Activated CD8-positive, alpha-beta T cell treated with anti-CD3 and anti-CD28 coated beads, Interleukin-2, amount 10 ng/mL, durations not matched to agents 7 days and 5 days (primary cell): ENCODE results near the gene PACC1. TPM values are rescaled to one million over a fixed set of nuclear protein-coding genes. Genes with fewer than 3 reads are reported as not detected.

Source experiments
- ATAC-seq: fragments of 150-1000 bp; cut with Tn5 transposase; one replicate; pipeline ENCODE4 v1.10.0; 2021; ENCODE audit warnings: moderate library complexity
- CTCF ChIA-PET: fragments of 350-600 bp; sonication (Branson Sonifier 250); formaldehyde crosslinking; loops from one replicate; lab custom pipeline; 2021; ENCODE audit warnings: antibody characterized with exemption; lab: Charles Lee
- POLR2A ChIA-PET: fragments of 350-600 bp; sonication (Branson Sonifier 250); formaldehyde crosslinking; loops from one replicate; lab custom pipeline; 2021; ENCODE audit warnings: antibody characterized with exemption; lab: Charles Lee
- DNase-seq: peaks from one replicate; pipeline ENCODE4 v3.0.0-alpha.2; 2020
- H3K27ac Mint-ChIP-seq: one replicate; pipeline ENCODE4 v1.8.0; 2021; ENCODE audit warnings: mild to moderate bottlenecking, mixed read lengths
- H3K27me3 Mint-ChIP-seq: one replicate; pipeline ENCODE4 v1.8.0; 2021; ENCODE audit warnings: low read depth, mixed read lengths
- H3K36me3 Mint-ChIP-seq: one replicate; pipeline ENCODE4 v1.8.0; 2021; ENCODE audit warnings: low read depth, mixed read lengths
- H3K4me1 Mint-ChIP-seq: one replicate; pipeline ENCODE4 v1.8.0; 2021; ENCODE audit warnings: low read depth, mixed read lengths
- H3K4me3 Mint-ChIP-seq: one replicate; pipeline ENCODE4 v1.8.0; 2021; ENCODE audit warnings: mild to moderate bottlenecking, mixed read lengths
- H3K9me3 Mint-ChIP-seq: one replicate; pipeline ENCODE4 v1.8.0; 2022; ENCODE audit warnings: mixed read lengths; ENCODE audit not compliant: insufficient read depth
- total RNA-seq, 2 experiments: library from RNA; stranded (reverse); gene quantifications; one replicate each; pipeline ENCODE4 v1.2.3, GENCODE V29; 2021

Gene PACC1
- total RNA-seq, 2 experiments from 2014 or later: 10.0 to 13.2 TPM

DNA sequence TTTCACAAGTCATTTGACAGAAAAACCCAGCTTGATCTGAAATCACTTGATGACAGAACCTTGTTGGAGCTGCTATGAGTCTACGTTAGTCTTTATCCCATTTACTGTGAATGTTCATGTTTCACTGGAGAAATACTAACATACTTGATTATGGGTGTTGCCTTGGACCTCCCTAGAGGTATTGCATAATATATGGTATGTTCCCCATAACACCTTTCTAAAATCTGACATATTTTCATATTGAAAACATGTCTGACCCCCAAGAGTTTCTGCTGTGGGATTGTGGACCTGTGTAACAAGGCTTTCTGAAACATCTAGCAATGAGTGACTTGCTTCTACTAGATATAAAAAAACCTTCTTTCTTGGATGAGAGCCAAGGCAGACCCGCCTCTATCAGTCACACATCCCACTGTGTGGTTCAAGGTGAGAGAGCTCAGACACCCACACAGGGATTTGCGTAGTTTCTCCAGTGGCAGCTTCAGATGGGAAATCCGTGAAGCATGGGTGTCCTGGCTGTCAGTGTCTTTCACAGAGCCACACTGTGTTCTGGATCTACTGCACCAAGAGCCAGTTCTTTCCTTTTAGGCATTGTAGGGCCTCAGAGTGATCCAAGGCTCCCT lies 22.6 kb upstream of the PACC1 start:
- ATAC-seq: no peak
- H3K9me3 Mint-ChIP-seq: no peaks in the 10 kb centered on the region
- H3K4me3 Mint-ChIP-seq: no peak overlapping the region
- peaks cover 2% of the 10 kb centered on the region for H3K36me3 Mint-ChIP-seq
- ChIA-PET POLR2A (no interaction called here), CTCF (no interaction called here)
- no peak for DNase-seq
- H3K27ac Mint-ChIP-seq: no peak overlapping the region
- H3K27me3 Mint-ChIP-seq: no peaks in the 10 kb centered on the region
- H3K4me1 Mint-ChIP-seq: peaks cover 18% of the 10 kb centered on the region

DNA sequence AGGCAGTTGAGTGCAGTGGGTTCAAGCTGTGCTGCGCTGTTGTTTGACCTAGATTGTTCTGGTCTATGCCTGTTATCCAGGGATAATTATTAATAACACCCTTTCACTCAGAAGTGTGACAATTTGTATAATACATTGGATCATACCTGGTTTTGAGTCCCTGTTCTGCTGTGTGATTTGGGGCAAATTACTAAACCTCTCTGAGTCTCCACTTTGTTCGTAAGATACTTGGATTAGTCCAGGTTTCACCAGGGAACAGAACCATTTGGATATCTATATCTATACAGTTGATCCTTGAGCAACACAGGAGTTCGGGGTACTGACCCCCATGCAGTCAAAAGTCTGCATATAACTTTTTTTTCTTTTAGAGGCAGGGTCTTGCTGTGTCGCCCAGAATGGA lies 20.3 kb upstream of the PACC1 start:
- no peak for DNase-seq
- peaks cover 28% of the 10 kb centered on the region for H3K4me1 Mint-ChIP-seq
- POLR2A ChIA-PET: no interaction called here
- no peak overlapping the region for H3K4me3 Mint-ChIP-seq
- H3K9me3 Mint-ChIP-seq: no peaks in the 10 kb centered on the region
- peaks cover 2% of the 10 kb centered on the region for H3K36me3 Mint-ChIP-seq
- CTCF ChIA-PET: no interaction called here
- H3K27ac Mint-ChIP-seq: no peak overlapping the region
- no peaks in the 10 kb centered on the region for H3K27me3 Mint-ChIP-seq
- no peak for ATAC-seq

DNA sequence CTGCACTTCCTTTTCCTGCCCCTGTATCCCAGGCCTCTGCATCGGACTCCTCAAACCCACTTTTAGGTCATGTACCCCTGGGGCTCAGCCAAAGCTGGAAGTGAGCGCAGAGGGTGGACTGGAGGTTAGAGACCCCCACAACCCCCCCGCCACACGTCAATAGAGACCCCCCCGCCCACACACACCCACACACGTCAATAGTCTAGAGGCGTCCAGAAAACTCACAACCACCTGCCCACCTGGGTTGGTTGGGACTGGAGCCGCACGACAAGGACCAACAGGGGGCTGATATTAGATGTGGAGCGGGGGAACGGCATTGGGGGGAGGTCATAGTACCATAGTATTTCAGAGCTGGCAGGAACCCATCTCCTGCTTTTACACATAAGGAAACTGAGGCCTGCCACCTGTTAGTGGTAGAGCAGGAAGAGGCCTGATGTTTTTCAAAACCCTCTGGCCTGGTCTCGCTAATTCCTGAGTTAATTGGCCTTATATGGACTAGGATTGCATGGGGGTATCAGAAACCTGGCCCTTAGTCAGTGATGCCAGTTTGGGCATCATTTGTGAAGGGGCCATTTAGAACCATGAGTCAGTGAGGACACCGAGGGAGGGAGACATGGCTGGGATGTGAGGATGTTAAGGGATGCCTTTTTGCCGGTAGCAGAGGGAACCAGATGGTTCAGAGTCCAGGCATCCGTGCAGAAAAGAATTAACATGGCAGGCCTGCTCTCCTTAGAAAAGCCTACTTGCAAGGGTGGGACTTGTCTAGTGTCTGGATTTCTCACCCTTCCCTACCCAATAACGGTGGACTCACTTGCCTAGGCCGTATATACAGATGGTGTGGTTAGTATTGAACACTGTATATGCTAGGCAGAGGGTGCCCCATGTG lies 19.1 kb upstream of the PACC1 start:
- Mint-ChIP-seq H3K27ac (peak overlapping the region; percentile 47), H3K9me3 (no peaks in the 10 kb centered on the region), H3K36me3 (peaks cover 2% of the 10 kb centered on the region), H3K4me1 (peaks cover 28% of the 10 kb centered on the region), H3K27me3 (peaks cover 7% of the 10 kb centered on the region), H3K4me3 (peak overlapping the region; percentile 75)
- ChIA-PET CTCF (interaction anchor here (2.9 kb wide), 1 partner anchor 23 kb away, joined by 14 read pairs; no protein-coding TSS in a partner anchor), POLR2A (interaction anchor here (0.6 to 1.8 kb wide), 5 partner anchors 15 to 398 kb away, joined by 3 to 8 read pairs (median 3); partner anchors contain the start of gene PACC1)
- DNase-seq: no peak
- no peak for ATAC-seq

DNA sequence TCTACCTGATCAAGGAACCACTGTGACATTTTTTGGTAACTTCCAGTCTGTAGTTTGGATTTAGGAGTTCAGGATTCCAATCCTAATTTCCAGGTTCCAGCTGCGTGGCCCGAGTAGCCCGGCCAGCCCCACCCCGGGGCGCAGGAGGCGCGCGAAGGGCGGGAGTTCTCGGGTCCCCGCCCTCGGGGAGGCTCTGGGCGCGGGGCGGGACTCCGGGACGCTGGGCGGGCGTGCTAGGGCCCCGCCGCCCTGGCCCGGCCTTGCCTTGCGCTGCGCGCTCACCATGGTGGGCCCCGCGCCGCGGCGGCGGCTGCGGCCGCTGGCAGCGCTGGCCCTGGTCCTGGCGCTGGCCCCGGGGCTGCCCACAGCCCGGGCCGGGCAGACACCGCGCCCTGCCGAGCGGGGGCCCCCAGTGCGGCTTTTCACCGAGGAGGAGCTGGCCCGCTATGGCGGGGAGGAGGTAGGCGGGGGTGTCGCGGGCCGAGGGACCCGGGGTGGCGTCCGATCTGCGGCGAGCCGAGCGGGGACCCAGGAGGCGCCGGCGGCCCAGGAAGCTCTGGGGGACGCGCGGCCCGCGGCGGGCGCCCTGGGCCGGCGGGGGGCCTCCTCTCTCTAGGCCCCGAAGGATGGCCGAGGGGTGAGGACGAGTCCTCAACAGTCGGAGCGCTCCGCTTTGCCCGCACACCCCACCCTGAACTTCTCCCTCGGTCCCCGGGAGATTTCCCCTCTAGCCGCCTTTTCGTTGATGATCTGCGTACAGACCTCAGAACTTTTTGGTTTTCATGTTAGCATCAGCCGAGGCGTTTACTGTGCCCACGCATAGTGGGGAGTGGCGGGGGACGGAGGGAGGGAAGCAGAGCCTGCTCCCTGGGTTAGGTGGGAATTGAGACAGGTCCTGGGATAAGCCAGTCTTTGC lies 18.2 kb upstream of the PACC1 start, which contains the start of gene NENF:
Gene NENF, plus strand, starts transcription at position 260 of the 916 bp plus-strand sequence. Its CDS starts 24 bp downstream, at position 284.
- Mint-ChIP-seq H3K4me3 (peak within 1 kb of the TSS; percentile 75), H3K27me3 (peaks cover 7% of the 10 kb centered on the region), H3K27ac (peak within 1 kb of the TSS; percentile 30), H3K36me3 (peaks cover 2% of the 10 kb centered on the region), H3K9me3 (no peaks in the 10 kb centered on the region), H3K4me1 (peaks cover 28% of the 10 kb centered on the region)
- POLR2A ChIA-PET: interaction anchor here (0.6 to 1.8 kb wide), 5 partner anchors 14 to 397 kb away, joined by 3 to 8 read pairs (median 3); partner anchors contain the start of gene PACC1
- ATAC-seq (peak; percentile 100), DNase-seq (peak; percentile 79)
- CTCF ChIA-PET: interaction anchor here (0.9 to 2.9 kb wide), 3 partner anchors 9 to 45 kb away, joined by 3 to 14 read pairs (median 4); no protein-coding TSS in a partner anchor

- Mint-ChIP-seq H3K4me1 (peaks cover 28% of the 10 kb centered on the region), H3K4me3 (peak overlapping the region; percentile 72), H3K27ac (no peak overlapping the region), H3K27me3 (peaks cover 7% of the 10 kb centered on the region), H3K36me3 (peaks cover 2% of the 10 kb centered on the region), H3K9me3 (no peaks in the 10 kb centered on the region)
- no peak for DNase-seq
- ChIA-PET POLR2A (interaction anchor here (1.8 kb wide), 1 partner anchor 17 kb away, joined by 8 read pairs; the partner anchor contains the start of gene PACC1), CTCF (interaction anchor here (0.9 to 2.9 kb wide), 3 partner anchors 8 to 45 kb away, joined by 3 to 14 read pairs (median 4); no protein-coding TSS in a partner anchor)
- ATAC-seq: no peak
Measured at GRCh38 chr1:212432272-212432660, 17.6 kb upstream of the PACC1 start.

DNA sequence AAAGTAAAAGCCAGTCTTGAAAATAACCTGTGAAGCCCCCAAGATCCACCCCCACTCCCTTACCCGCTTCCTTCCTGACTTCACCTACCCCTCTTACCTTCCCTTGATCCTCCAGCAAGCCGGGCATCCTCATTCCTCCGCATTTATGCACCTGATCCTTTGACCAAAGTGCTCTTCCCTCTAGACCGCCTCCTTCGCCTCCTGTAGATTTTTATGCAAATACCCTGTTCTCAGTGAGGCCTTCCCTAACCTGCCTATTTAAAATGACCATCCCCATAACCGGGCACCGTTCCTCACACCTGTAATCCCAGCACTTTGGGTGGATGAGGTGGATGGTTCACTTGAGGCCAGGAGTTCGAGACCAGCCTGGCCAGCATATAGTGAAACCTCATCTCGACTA lies 17.0 kb upstream of the PACC1 start:
- DNase-seq: no peak
- Mint-ChIP-seq H3K27ac (no peak overlapping the region), H3K36me3 (peaks cover 2% of the 10 kb centered on the region), H3K27me3 (peaks cover 7% of the 10 kb centered on the region), H3K4me3 (no peak overlapping the region), H3K4me1 (peaks cover 28% of the 10 kb centered on the region), H3K9me3 (no peaks in the 10 kb centered on the region)
- CTCF ChIA-PET: interaction anchor here (1.0 to 2.9 kb wide), 2 partner anchors 8 to 25 kb away, joined by 3 to 14 read pairs; no protein-coding TSS in a partner anchor
- ATAC-seq: no peak
- POLR2A ChIA-PET: no interaction called here

DNA sequence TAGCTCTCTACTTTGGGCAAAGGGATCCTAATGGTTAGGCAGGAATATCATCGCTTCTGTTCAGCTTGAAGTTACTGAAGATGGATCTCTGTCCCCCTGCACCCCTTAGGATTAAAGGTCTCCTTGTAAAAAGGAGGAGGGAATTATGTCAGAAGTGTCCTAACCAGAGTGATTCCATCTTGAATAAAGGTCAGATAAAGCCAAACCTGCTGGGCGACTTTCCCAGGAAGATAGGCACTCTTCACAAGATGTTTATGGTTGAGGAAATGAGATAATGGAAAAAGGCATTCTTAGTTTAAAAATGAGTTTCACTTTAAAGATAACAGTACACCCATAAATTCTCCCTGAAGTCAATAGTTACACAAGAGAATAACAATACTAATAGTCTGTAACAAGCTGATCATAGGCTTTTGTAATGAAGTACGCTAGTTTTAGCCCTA lies 16.3 kb upstream of the PACC1 start:
- no peak for DNase-seq
- H3K27me3 Mint-ChIP-seq: peaks cover 7% of the 10 kb centered on the region
- no peak overlapping the region for H3K4me3 Mint-ChIP-seq
- POLR2A ChIA-PET: interaction anchor here (1.3 kb wide), 1 partner anchor 16 kb away, joined by 3 read pairs; the partner anchor contains the start of gene PACC1
- no peaks in the 10 kb centered on the region for H3K9me3 Mint-ChIP-seq
- H3K27ac Mint-ChIP-seq: no peak overlapping the region
- H3K36me3 Mint-ChIP-seq: peaks cover 2% of the 10 kb centered on the region
- CTCF ChIA-PET: interaction anchor here (1.9 to 3.9 kb wide), 2 partner anchors 26 to 751 kb away, joined by 5 to 43 read pairs; no protein-coding TSS in a partner anchor
- peaks cover 28% of the 10 kb centered on the region for H3K4me1 Mint-ChIP-seq
- no peak for ATAC-seq

DNA sequence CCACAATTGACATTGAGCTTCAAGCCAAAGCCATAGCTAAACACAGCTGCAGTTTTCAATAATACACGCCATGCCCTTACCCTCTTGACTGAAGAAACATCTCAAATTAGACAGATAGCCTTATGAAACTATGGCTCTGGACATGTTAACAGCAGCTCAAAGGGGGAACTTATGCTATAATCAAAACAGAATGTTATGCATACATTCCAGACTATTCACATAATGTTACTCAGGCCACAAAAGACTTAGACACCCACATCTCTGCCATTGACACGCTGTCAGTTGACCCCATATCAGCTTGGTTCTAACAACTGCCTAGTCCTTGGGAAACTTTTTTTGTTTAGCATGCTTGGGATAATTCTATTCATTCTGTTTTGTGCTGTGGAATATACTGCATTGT lies 15.7 kb upstream of the PACC1 start:
- no peaks in the 10 kb centered on the region for H3K9me3 Mint-ChIP-seq
- no peak overlapping the region for H3K27ac Mint-ChIP-seq
- H3K4me3 Mint-ChIP-seq: no peak overlapping the region
- H3K4me1 Mint-ChIP-seq: peaks cover 28% of the 10 kb centered on the region
- ATAC-seq (no peak), DNase-seq (no peak)
- H3K36me3 Mint-ChIP-seq: peaks cover 2% of the 10 kb centered on the region
- POLR2A ChIA-PET: interaction anchor here (1.3 kb wide), 1 partner anchor 16 kb away, joined by 3 read pairs; the partner anchor contains the start of gene PACC1
- CTCF ChIA-PET: interaction anchor here (0.7 to 3.9 kb wide), 6 partner anchors 26 to 750 kb away, joined by 3 to 43 read pairs (median 4); partner anchors contain the start of genes DTL and INTS7
- H3K27me3 Mint-ChIP-seq: peaks cover 7% of the 10 kb centered on the region

DNA sequence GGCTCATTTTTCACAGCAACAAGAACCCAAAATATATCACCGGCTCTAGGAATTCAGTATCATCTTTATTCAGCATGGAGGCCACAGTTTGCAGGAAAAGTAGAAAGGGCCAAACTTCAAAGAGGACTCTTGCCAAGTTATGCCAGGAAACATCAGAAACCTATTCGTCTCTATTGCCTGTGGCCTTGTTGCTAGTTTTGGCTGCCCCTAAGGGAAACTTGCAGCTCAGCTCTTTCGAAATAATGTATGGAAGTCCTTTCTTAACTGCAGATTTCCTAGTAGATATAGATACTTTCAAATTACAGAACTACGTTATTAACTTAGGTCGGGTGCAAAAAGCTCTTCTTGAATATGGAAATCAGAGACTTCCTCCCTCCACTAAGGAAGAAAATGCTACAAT lies 13.8 kb upstream of the PACC1 start:
- Mint-ChIP-seq H3K36me3 (no peaks in the 10 kb centered on the region), H3K27ac (no peak overlapping the region), H3K4me3 (no peak overlapping the region), H3K27me3 (peaks cover 16% of the 10 kb centered on the region), H3K9me3 (no peaks in the 10 kb centered on the region), H3K4me1 (peaks cover 17% of the 10 kb centered on the region)
- ATAC-seq: no peak
- ChIA-PET POLR2A (interaction anchor here (1.7 kb wide), 1 partner anchor 13 kb away, joined by 4 read pairs; the partner anchor contains the start of gene PACC1), CTCF (interaction anchor here (1.2 to 3.9 kb wide), 4 partner anchors 28 to 393 kb away, joined by 3 to 43 read pairs (median 4); partner anchors contain the start of genes DTL and INTS7)
- no peak for DNase-seq

DNA sequence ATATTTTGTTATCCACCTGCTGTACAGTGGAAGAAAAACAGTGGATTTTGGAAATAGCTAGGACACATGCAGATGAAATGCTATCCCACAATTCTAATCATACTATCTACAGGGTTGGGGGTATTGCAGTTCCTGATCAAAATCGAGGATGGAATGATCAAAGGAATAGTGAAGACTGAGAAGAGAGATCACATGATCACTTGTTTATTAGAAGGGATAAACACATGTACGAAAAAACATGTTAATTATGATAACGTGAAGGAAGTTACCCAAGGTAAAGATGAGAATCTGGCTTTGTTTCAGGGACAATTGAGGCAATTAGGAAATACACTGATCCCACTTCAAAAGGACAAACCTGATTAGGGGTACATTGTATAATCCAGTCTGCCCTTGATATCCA lies 9.2 kb upstream of the PACC1 start:
- DNase-seq: no peak
- POLR2A ChIA-PET: no interaction called here
- CTCF ChIA-PET: interaction anchor here (0.8 to 1.2 kb wide), 2 partner anchors 8 to 726 kb away, joined by 3 to 4 read pairs; no protein-coding TSS in a partner anchor
- H3K27ac Mint-ChIP-seq: no peak overlapping the region
- H3K9me3 Mint-ChIP-seq: no peaks in the 10 kb centered on the region
- no peaks in the 10 kb centered on the region for H3K4me1 Mint-ChIP-seq
- no peak for ATAC-seq
- no peaks in the 10 kb centered on the region for H3K36me3 Mint-ChIP-seq
- no peak overlapping the region for H3K4me3 Mint-ChIP-seq
- peaks cover 15% of the 10 kb centered on the region for H3K27me3 Mint-ChIP-seq
